ENCODE results near the gene SLC25A22.

Gene SLC25A22

GRCh38 chr11:791658-792534 lies 6.2 kb downstream of the SLC25A22 start:
- Histone ChIP-seq H3K9me3 (ENCODE audit: severe bottlenecking) (no peaks in the 10 kb centered on the region), H3K27me3 (ENCODE audit: insufficient read depth, low read depth, severe bottlenecking) (no peaks in the 10 kb centered on the region), H3K4me3 (ENCODE audit: low read depth, low read length) (no peak overlapping the region), H3K27ac (no peak overlapping the region), H3K36me3 (peaks cover 35% of the 10 kb centered on the region)
- DNase-seq: no peak
- TF ChIP-seq, protein P1, sequence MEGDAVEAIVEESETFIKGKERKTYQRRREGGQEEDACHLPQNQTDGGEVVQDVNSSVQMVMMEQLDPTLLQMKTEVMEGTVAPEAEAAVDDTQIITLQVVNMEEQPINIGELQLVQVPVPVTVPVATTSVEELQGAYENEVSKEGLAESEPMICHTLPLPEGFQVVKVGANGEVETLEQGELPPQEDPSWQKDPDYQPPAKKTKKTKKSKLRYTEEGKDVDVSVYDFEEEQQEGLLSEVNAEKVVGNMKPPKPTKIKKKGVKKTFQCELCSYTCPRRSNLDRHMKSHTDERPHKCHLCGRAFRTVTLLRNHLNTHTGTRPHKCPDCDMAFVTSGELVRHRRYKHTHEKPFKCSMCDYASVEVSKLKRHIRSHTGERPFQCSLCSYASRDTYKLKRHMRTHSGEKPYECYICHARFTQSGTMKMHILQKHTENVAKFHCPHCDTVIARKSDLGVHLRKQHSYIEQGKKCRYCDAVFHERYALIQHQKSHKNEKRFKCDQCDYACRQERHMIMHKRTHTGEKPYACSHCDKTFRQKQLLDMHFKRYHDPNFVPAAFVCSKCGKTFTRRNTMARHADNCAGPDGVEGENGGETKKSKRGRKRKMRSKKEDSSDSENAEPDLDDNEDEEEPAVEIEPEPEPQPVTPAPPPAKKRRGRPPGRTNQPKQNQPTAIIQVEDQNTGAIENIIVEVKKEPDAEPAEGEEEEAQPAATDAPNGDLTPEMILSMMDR (IDR thresholded peaks at IDR 0.05; ENCODE audit: low read depth, low read length): no peak

GRCh38 chr11:790721-791564 lies 7.1 kb downstream of the SLC25A22 start:
- Histone ChIP-seq H3K4me3 (ENCODE audit: low read depth, low read length) (no peak overlapping the region), H3K36me3 (peaks cover 35% of the 10 kb centered on the region), H3K27me3 (ENCODE audit: insufficient read depth, low read depth, severe bottlenecking) (no peaks in the 10 kb centered on the region), H3K9me3 (ENCODE audit: severe bottlenecking) (no peaks in the 10 kb centered on the region), H3K27ac (no peak overlapping the region)
- TF ChIP-seq, protein P1 (IDR thresholded peaks at IDR 0.05; ENCODE audit: low read depth, low read length): no peak
- no peak for DNase-seq

GRCh38 chr11:789943-790342 lies 8.1 kb downstream of the SLC25A22 start, which contains the start of gene CEND1:
TSS of gene CEND1 (minus strand) at chr11:790090. CDS start at chr11:788576, 1,514 bp downstream.
- H3K27me3 ChIP-seq (ENCODE audit: insufficient read depth, low read depth, severe bottlenecking): no peaks in the 10 kb centered on the region
- no peaks in the 10 kb centered on the region for H3K9me3 ChIP-seq (ENCODE audit: severe bottlenecking)
- peaks cover 35% of the 10 kb centered on the region for H3K36me3 ChIP-seq
- H3K4me3 ChIP-seq (ENCODE audit: low read depth, low read length): no peak within 1 kb of the TSS
- DNase-seq: peak; percentile 51
- TF ChIP-seq, protein P1 (IDR thresholded peaks at IDR 0.05; ENCODE audit: low read depth, low read length): no peak
- no peak within 1 kb of the TSS for H3K27ac ChIP-seq

- peaks cover 30% of the 10 kb centered on the region for H3K36me3 ChIP-seq
- H3K9me3 ChIP-seq (ENCODE audit: severe bottlenecking): no peaks in the 10 kb centered on the region
- TF ChIP-seq, protein P1 (IDR thresholded peaks at IDR 0.05; ENCODE audit: low read depth, low read length): no peak
- DNase-seq: no peak
- H3K27me3 ChIP-seq (ENCODE audit: insufficient read depth, low read depth, severe bottlenecking): no peaks in the 10 kb centered on the region
- no peak overlapping the region for H3K4me3 ChIP-seq (ENCODE audit: low read depth, low read length)
- H3K27ac ChIP-seq: no peak overlapping the region
These were observed 8.8 kb downstream of the SLC25A22 start for GRCh38 chr11:788953-789940.

DNA sequence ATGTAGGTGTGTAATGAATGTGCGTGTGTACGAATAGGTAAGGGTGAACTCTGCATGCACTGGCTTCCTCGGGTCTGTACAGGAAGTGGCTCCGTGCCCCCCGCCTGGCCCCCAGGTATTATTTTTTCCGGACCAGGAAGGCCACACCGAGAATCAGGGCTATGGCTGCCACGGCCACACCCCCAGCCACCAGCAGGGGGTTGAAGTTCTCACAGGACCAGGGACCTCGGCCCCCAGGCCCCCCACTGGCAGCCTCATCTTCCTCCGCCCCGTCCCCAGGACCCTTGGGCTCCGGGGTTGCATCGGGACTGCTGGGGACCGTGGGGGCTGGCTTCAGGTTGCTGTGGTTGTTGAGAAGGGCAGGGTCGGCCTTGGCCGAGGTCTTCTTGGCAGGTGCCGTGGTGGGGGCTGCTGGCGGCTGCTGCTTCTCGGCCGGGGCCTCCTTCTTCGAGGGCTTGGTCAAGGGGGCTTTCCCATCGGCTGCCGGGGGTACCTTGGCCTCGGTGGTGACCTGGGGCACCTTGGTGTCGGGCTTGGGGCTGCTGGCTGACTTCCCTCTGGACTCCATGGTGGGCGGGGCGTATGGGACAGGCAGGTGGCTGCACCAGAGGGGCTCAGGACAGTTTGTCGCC lies 10.0 kb downstream of the SLC25A22 start:
- no peaks in the 10 kb centered on the region for H3K27me3 ChIP-seq (ENCODE audit: insufficient read depth, low read depth, severe bottlenecking)
- H3K36me3 ChIP-seq: peaks cover 24% of the 10 kb centered on the region
- no peak for DNase-seq
- H3K9me3 ChIP-seq (ENCODE audit: severe bottlenecking): no peaks in the 10 kb centered on the region
- H3K4me3 ChIP-seq (ENCODE audit: low read depth, low read length): no peak overlapping the region
- TF ChIP-seq, protein P1 (IDR thresholded peaks at IDR 0.05; ENCODE audit: low read depth, low read length): no peak
- H3K27ac ChIP-seq: no peak overlapping the region
